Activated CD4-positive, alpha-beta T cell treated with anti-CD3 and anti-CD28 coated beads, Interleukin-10, Interleukin-2, amounts not matched to agents 100 ng/mL and 50 ng/mL, durations not matched to agents 16 hours and 8 hours (primary cell): ENCODE data around the gene SEMA4D.

ENCODE experiments used
- DNase-seq: peaks from one replicate; pipeline ENCODE4 v3.0.0-alpha.2; 2020

SEMA4D gene

GRCh38 chr9:89464300-89464901 lies 33.5 kb downstream of the SEMA4D start:
- peak; percentile 63 for DNase-seq

DNA sequence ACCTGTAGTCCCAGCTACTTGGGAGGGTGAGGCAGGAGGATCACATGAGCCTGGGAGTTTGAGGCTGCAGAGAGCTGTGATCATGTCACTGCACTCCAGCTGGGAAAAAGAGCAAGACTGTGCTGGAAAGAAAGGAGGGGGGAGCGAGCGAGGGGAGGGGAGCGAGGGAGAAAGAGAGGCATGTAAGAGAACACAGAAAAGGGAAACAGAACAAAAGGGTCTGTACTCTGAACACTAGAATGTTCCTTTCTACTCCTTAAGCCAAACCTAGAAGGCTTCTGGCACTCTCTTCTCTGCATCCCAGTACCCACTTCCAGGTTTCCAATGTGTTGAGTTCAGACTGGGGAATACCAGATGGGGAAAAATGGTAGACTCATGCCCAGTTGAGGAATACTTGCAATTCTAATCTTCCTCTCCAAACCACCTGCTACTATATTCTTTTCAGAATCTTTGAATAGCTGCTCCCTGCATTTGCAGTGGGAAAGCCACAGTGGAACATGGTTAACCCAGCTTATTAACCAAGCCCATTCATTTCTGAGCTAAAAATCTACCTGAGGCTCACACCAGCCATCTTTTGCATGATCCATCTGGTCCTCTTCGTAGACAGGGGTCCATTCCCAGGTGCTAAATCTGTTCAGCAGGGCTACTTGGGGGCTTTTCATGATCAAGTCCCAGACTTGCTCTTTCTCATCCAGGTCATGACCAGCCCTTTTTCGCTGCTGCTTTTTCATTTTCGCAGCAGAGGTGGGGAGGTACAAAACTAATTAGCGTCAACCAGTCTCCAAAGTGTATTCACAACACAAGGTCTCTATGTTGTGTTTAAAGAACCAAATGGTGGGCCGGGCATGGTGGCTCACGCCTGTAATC lies 34.9 kb downstream of the SEMA4D start:
- no peak for DNase-seq

GRCh38 chr9:89462199-89462598 lies 35.7 kb downstream of the SEMA4D start:
- DNase-seq, result no peak

DNA sequence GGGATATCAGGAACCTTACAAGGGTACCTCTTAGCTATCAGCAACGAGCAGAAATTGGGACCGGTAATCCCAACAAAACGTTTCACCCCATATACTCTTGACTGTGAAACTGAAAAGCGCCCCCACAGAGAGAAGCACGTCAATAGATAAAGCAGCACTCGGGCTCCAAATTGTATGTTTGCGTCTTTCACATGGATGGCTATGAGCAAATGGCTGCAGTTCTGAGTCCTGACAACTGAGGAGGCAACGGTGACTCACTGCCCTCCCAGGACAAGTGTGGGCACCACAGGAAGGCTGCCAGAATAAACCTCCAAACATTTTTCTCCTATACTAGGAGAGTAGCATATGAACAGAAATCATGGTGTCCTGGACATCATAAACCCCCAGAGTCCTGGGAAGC lies 36.6 kb downstream of the SEMA4D start:
- peak; percentile 63 for DNase-seq

GRCh38 chr9:89460551-89460950 lies 37.4 kb downstream of the SEMA4D start:
- no peak for DNase-seq

- DNase-seq, result no peak
Observed at GRCh38 chr9:89458768-89459496, 39.0 kb downstream of the SEMA4D start.

GRCh38 chr9:89457376-89457855 lies 40.5 kb downstream of the SEMA4D start:
- no peak for DNase-seq

DNA sequence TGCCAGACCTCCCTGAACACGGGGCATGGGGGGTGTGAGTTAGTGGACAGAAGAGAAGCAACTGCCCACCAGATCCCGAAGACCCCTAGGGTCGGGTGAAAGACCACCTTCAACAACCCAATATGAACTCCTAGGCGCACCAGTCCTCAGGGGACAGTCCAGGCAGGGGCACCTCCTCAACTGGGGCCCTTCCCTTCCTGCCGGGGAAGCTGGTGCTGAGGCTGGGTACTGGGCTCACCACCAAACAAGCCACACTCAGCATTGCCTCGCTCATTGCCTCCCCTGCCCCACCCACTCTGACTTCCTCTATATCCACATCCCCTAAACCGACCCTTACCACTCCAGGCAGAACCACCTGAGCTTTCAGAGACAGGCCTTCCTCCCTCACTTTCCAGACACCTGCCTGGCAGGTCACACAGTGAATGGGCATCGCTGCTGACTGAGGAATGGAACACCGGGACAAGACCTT lies 42.5 kb downstream of the SEMA4D start:
- peak; percentile 59 for DNase-seq

GRCh38 chr9:89454498-89455355 lies 43.2 kb downstream of the SEMA4D start:
- DNase-seq, result no peak

GRCh38 chr9:89453452-89453851 lies 44.5 kb downstream of the SEMA4D start:
- no peak for DNase-seq

DNA sequence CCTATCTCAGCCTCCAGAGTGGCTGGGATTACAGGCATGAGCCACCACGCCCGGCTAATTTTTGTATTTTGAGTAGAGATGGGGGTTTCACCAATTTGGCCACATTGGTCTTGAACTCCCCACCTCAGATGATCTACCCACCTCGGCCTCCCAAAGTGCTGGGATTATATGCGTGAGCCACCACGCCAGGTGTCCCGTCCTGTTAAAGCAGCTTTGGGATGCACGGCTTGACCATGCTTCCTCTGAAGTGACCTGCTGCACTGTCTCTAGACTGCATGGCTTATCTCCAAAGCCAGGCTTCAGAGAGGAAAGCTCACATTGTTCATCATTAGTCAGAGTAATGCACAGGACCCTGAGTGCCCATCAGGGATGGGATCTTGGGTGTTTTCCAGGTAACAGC lies 45.4 kb downstream of the SEMA4D start:
- DNase-seq, result no peak

- no peak for DNase-seq
Observed at GRCh38 chr9:89450213-89450612, 47.7 kb downstream of the SEMA4D start.

DNA sequence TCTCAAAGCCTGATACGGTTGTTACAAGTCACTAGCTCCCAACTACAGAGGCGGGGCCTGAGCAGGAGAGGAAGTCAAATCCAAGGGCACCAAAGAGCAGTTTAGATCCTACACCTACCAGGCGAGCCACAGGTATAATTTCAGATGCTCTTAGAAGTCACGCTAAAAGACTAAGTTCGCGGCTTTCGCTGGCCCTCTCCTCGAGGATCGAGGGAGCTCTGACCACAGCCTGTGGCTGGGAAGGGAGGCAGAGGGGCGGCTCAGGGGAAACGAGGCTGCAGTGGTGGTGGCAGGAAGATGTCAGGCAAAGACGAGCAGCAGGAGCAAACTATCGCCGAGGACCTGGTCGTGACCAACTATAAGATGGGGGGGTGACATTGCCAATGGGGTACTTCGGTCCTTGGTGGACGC lies 48.6 kb downstream of the SEMA4D start:
- DNase-seq, result no peak

GRCh38 chr9:89448821-89449220 lies 49.1 kb downstream of the SEMA4D start:
- no peak for DNase-seq

DNA sequence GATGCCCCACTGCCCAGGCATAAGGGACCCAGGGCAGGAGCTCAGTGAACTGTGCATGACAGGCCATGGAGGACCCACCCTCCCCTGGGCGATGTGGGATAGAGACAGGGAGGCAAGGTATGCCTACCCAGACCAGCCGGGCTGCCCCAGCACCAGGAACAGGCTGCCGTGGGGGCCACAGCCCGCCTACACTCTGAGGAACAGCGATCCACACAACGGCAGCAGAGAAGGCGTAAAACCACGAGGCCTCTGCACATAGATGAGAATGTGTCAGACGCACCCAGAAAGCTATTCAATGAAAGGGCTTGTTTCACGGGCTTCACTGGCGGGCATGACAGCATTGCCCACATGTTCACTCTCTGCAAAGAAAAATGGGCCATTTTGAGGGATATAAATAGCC lies 49.5 kb downstream of the SEMA4D start:
- DNase-seq, result peak; percentile 59

- no peak for DNase-seq
Observed at GRCh38 chr9:89447416-89447815, 50.5 kb downstream of the SEMA4D start.

- DNase-seq, result no peak
Observed at GRCh38 chr9:89446961-89447310, 51.0 kb downstream of the SEMA4D start.

- no peak for DNase-seq
Observed at GRCh38 chr9:89446261-89446960, 51.5 kb downstream of the SEMA4D start.

DNA sequence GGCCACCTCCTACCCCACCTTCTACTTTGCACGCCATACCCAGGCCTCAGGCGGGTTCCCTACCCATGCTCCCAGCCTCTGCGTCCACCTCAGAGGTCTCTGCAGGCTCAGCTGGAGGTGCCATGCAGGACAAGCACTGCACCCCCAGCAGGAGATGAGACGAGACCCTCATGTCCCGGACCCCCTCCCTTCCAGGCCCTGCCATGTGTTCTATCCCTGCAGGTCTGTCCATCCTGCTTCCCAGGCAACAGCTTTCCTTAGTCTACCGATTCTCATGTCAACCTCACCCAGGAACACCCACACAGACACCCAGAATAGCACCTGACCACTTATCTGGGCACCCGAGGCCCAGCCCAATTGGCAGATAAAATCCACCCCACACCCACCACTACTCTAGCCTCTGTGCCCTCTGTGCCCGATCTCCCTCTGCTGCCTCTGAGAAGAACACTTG lies 52.1 kb downstream of the SEMA4D start:
- DNase-seq, result no peak

- DNase-seq, result no peak
Observed at GRCh38 chr9:89444925-89445765, 52.8 kb downstream of the SEMA4D start.

- DNase-seq, result no peak
Observed at GRCh38 chr9:89444274-89444673, 53.6 kb downstream of the SEMA4D start.
